GM12878 (cell line): ENCODE results near the gene DCDC2. TPM values are rescaled to one million over a fixed set of nuclear protein-coding genes. Genes with fewer than 3 reads are reported as not detected.

Source experiments
- ATAC-seq: fragments of 200-7000 bp; cut with Tn5 transposase; 3 replicates; pipeline ENCODE4 v1.9.1; 2020; ENCODE audit warnings: mild to moderate bottlenecking, moderate library complexity
- BruUV-seq: library from RNA; stranded (reverse); fragments of 400-500 nt; replicated peaks from 2 replicates; lab custom pipeline; 2021; lab: Mats Ljungman, UMichigan
- CTCF ChIA-PET: fragments of 300-600 bp; sonication (Branson Sonifier 250); formaldehyde crosslinking; extraction: SDS; loops from one replicate; lab custom pipeline; 2021; ENCODE audit warnings: inconsistent platforms; lab: Yijun Ruan, JAX
- POLR2A ChIA-PET: fragments of 350-600 bp; formaldehyde crosslinking; extraction: SDS; loops from one replicate; lab custom pipeline; 2021; ENCODE audit warnings: inconsistent platforms; lab: Charles Lee
- RAD21 ChIA-PET: fragments of 300-600 bp; sonication (Branson Sonifier 250); formaldehyde crosslinking; loops from one replicate; lab custom pipeline; 2023; ENCODE audit warnings: antibody characterized with exemption; ENCODE audit not compliant: unreplicated experiment; lab: Charles Lee
- SMC1A ChIA-PET: fragments of 300-600 bp; sonication (Branson Sonifier 250); formaldehyde crosslinking; loops from one replicate; lab custom pipeline; 2023; ENCODE audit not compliant: unreplicated experiment, uncharacterized antibody; lab: Charles Lee
- DNase-seq: peaks from one replicate; pipeline ENCODE4 v3.0.0-alpha.2; 2011; ENCODE audit warnings: low read depth, low spot score
- FAIRE-seq: peaks from 3 replicates; lab custom pipeline; 2011; peaks lifted over from hg19 to GRCh38; lab: Jason Lieb, UNC
- H2AFZ ChIP-seq: 2 replicates; pipeline ENCODE4 v1.6.0; 2011; ENCODE audit warnings: low read depth, low read length, control low read depth; ENCODE audit not compliant: control insufficient read depth
- H3K27ac ChIP-seq: 2 replicates; pipeline ENCODE4 v1.5.1; 2011; ENCODE audit warnings: control low read depth; ENCODE audit not compliant: control insufficient read depth, insufficient read depth
- H3K27me3 ChIP-seq, 2 experiments: replicated peaks in 1 of 2; 2 replicates each; pipeline versions ENCODE4 v1.6.0 to v1.6.1; 2011; ENCODE audit warnings: low read length in 1 of 2; ENCODE audit not compliant: control insufficient read depth in 2 of 2, insufficient read depth in 2 of 2
- H3K36me3 ChIP-seq, 2 experiments: 2 replicates each; pipeline ENCODE4 v1.5.1; 2011; ENCODE audit warnings: low read length in 1 of 2; ENCODE audit not compliant: control insufficient read depth in 2 of 2, insufficient read depth in 2 of 2
- H3K4me1 ChIP-seq: 2 replicates; pipeline ENCODE4 v1.6.1; 2011; ENCODE audit warnings: mild to moderate bottlenecking, low read length, moderate library complexity, mixed read lengths; ENCODE audit not compliant: control insufficient read depth, insufficient read depth
- H3K4me2 ChIP-seq: 2 replicates; pipeline ENCODE4 v1.6.0; 2011; ENCODE audit warnings: control low read depth; ENCODE audit not compliant: control insufficient read depth, insufficient read depth
- H3K4me3 ChIP-seq: fragments of 200-600 bp; sonication (generic); 2 replicates; pipeline ENCODE4 v1.5.1; 2016
- H3K79me2 ChIP-seq: 2 replicates; pipeline ENCODE4 v1.6.0; 2011; ENCODE audit warnings: low read length; ENCODE audit not compliant: control insufficient read depth, insufficient read depth
- H3K9ac ChIP-seq: 2 replicates; pipeline ENCODE4 v1.8.0; 2011; ENCODE audit warnings: low read length, control low read depth, mixed read lengths; ENCODE audit not compliant: control insufficient read depth, insufficient read depth
- H3K9me3 ChIP-seq: replicated peaks from 3 replicates; pipeline ENCODE4 v1.5.1; 2011; ENCODE audit warnings: mild to moderate bottlenecking, low read length; ENCODE audit not compliant: control insufficient read depth, insufficient read depth
- H4K20me1 ChIP-seq: 2 replicates; pipeline ENCODE4 v1.6.0; 2011; ENCODE audit not compliant: control insufficient read depth, insufficient read depth
- CEBPB ChIP-seq, 2 experiments: fragments of 150-350 bp in 1 of 2; IDR thresholded peaks; 2 replicates each; pipeline ENCODE4 v1.6.1; 2012 to 2014; ENCODE audit warnings: low read depth in 2 of 2, low read length in 2 of 2, borderline replicate concordance in 1 of 2, inconsistent platforms in 1 of 2
- GABPA ChIP-seq: IDR thresholded peaks from 2 replicates; pipeline ENCODE4 v1.6.1; 2014; ENCODE audit warnings: antibody characterized with exemption, low read depth, mild to moderate bottlenecking, inconsistent platforms
- HDAC6 ChIP-seq: fragments of 200-600 bp; sonication (generic); IDR thresholded peaks from one replicate; pipeline ENCODE4 v1.8.0; 2017; ENCODE audit warnings: antibody characterized with exemption; ENCODE audit not compliant: unreplicated experiment
- MTA2 ChIP-seq: fragments of 450-650 bp; IDR thresholded peaks from 2 replicates; pipeline ENCODE4 v1.6.1; 2016; ENCODE audit warnings: low read depth, mild to moderate bottlenecking, moderate library complexity
- NFYA ChIP-seq: IDR thresholded peaks from 2 replicates; pipeline ENCODE4 v1.6.1; 2011; ENCODE audit warnings: low read depth, mild to moderate bottlenecking, low read length, improper control_type of control experiment, borderline replicate concordance
- SREBF1 ChIP-seq: IDR thresholded peaks from 2 replicates; pipeline ENCODE4 v1.6.1; 2012; ENCODE audit warnings: mild to moderate bottlenecking, low read length
- SRF ChIP-seq, 2 experiments: IDR thresholded peaks; 2 replicates each; pipeline ENCODE4 v1.6.1; 2011; ENCODE audit warnings: low read depth in 2 of 2, low read length in 2 of 2, mild to moderate bottlenecking in 1 of 2, moderate library complexity in 1 of 2
- STAT3 ChIP-seq: IDR thresholded peaks from 2 replicates; pipeline ENCODE4 v1.6.1; 2011; ENCODE audit warnings: low read depth, low read length, improper control_type of control experiment
- WRNIP1 ChIP-seq: IDR thresholded peaks from 2 replicates; pipeline ENCODE4 v1.6.1; 2011; ENCODE audit warnings: low read depth, low read length, improper control_type of control experiment, borderline replicate concordance
- ZNF217 ChIP-seq: fragments of 450-650 bp; IDR thresholded peaks from 2 replicates; pipeline ENCODE4 v1.6.1; 2017; ENCODE audit warnings: antibody characterized with exemption, mild to moderate bottlenecking
- ZNF24 ChIP-seq: fragments of 450-650 bp; IDR thresholded peaks from 2 replicates; pipeline ENCODE4 v1.6.1; 2017; ENCODE audit warnings: antibody characterized with exemption, mild to moderate bottlenecking
- in situ Hi-C: fragments of 300-500 bp; cut with MboI; formaldehyde crosslinking; loops from 9 replicates; pipeline ENCODE4 v1.14.3; 2018; ENCODE audit warnings: mixed read lengths
- intact Hi-C: fragments of 100-400 bp; cut with micrococcal nuclease; formaldehyde crosslinking; loops from one replicate; pipeline ENCODE4 v1.14.2; 2022; ENCODE audit not compliant: unreplicated experiment
- polyA plus RNA-seq, 11 experiments: library from polyadenylated mRNA; depleted of rRNA in 4 of 11; unstranded in 6 of 11; stranded (reverse) in 5 of 11; fragments of >200 nt; fragmentation: Nextera tagmentation in 4 of 11; fragmentation: Illumina TruSeq in 1 of 11; extraction: Ambion mirVana in 4 of 11; extraction: Trizol in 1 of 11; gene quantifications; 1 replicate in 1 of 11; 2 replicates in 10 of 11; pipeline versions ENCODE4 v1.2.1 to v1.2.3, GENCODE V29; 2011 to 2016; ENCODE audit warnings: inconsistent platforms in 2 of 11, missing spikeins in 2 of 11, low read depth in 1 of 11
- total RNA-seq, 4 experiments: library from RNA; depleted of rRNA in 3 of 4; stranded (reverse); fragments of >200 nt in 3 of 4; fragmentation: Illumina TruSeq in 1 of 4; extraction: Trizol in 1 of 4; gene quantifications; 2 replicates each; pipeline versions ENCODE4 v1.2.1 to v1.2.3, GENCODE V29; 2013 to 2021
- TF ChIP-seq, protein P1 (sequence below): fragments of 450-650 bp; IDR thresholded peaks from 2 replicates; pipeline ENCODE4 v1.6.1; 2018; ENCODE audit warnings: mild to moderate bottlenecking, low read depth, moderate library complexity; ENCODE audit not compliant: partially characterized antibody
- TF ChIP-seq, protein P2 (sequence below): fragments of 450-650 bp; formaldehyde crosslinking; IDR thresholded peaks from 2 replicates; pipeline ENCODE4 v1.4.0; 2022; ENCODE audit warnings: mild to moderate bottlenecking, moderate library complexity
- TF ChIP-seq, protein P3 (sequence below): fragments of 450-650 bp; IDR thresholded peaks from 2 replicates; pipeline ENCODE4 v1.6.1; 2014; ENCODE audit warnings: mild to moderate bottlenecking
- TF ChIP-seq, protein P4 (sequence below): IDR thresholded peaks from 2 replicates; pipeline ENCODE4 v1.6.1; 2012; ENCODE audit warnings: low read length, inconsistent platforms

DCDC2 gene
- total and polyA plus RNA-seq, 10 of the 15 experiments (the other 5 are each of a cell fraction or from before 2014, with no cell fraction given) = under 0.01 to 0.03 TPM; not detected in 8

DNA sequence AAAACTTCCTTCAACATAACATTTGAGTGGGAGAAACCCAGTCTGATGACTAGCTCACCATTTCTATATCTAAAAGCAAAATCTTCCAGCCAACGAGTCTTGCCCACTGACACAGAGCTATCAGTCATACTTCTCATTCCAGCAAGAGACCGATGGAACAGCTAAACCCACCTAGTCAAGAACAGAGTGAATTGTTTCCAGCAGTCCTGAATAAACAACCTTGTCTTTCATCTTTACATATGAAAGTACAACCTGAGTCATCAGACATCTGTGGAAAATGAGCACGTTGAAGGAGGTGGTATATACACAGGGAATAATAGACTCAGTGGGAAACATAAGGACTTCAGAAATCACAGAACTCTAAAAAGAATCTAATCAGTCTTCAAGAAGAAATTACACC is 208.0 kb downstream of the DCDC2 start (continued):
- no peak for TF ChIP-seq SRF (IDR thresholded peaks at IDR 0.05; ENCODE audit: low read depth in 2 of 2, low read length in 2 of 2)
- TF ChIP-seq, protein P1, sequence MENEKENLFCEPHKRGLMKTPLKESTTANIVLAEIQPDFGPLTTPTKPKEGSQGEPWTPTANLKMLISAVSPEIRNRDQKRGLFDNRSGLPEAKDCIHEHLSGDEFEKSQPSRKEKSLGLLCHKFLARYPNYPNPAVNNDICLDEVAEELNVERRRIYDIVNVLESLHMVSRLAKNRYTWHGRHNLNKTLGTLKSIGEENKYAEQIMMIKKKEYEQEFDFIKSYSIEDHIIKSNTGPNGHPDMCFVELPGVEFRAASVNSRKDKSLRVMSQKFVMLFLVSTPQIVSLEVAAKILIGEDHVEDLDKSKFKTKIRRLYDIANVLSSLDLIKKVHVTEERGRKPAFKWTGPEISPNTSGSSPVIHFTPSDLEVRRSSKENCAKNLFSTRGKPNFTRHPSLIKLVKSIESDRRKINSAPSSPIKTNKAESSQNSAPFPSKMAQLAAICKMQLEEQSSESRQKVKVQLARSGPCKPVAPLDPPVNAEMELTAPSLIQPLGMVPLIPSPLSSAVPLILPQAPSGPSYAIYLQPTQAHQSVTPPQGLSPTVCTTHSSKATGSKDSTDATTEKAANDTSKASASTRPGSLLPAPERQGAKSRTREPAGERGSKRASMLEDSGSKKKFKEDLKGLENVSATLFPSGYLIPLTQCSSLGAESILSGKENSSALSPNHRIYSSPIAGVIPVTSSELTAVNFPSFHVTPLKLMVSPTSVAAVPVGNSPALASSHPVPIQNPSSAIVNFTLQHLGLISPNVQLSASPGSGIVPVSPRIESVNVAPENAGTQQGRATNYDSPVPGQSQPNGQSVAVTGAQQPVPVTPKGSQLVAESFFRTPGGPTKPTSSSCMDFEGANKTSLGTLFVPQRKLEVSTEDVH = no peak
- TF ChIP-seq, protein P2, sequence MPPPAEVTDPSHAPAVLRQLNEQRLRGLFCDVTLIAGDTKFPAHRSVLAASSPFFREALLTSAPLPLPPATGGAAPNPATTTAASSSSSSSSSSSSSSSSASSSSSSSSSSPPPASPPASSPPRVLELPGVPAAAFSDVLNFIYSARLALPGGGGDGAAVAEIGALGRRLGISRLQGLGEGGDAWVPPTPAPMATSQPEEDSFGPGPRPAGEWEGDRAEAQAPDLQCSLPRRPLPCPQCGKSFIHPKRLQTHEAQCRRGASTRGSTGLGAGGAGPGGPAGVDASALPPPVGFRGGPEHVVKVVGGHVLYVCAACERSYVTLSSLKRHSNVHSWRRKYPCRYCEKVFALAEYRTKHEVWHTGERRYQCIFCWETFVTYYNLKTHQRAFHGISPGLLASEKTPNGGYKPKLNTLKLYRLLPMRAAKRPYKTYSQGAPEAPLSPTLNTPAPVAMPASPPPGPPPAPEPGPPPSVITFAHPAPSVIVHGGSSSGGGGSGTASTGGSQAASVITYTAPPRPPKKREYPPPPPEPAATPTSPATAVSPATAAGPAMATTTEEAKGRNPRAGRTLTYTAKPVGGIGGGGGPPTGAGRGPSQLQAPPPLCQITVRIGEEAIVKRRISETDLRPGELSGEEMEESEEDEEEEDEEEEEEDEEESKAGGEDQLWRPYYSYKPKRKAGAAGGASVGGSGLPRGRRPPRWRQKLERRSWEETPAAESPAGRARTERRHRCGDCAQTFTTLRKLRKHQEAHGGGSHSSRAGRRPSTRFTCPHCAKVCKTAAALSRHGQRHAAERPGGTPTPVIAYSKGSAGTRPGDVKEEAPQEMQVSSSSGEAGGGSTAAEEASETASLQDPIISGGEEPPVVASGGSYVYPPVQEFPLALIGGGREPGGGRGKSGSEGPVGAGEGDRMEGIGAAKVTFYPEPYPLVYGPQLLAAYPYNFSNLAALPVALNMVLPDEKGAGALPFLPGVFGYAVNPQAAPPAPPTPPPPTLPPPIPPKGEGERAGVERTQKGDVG (CRISPR knock-in tag) = no peak
- TF ChIP-seq STAT3 = no peak

DNA sequence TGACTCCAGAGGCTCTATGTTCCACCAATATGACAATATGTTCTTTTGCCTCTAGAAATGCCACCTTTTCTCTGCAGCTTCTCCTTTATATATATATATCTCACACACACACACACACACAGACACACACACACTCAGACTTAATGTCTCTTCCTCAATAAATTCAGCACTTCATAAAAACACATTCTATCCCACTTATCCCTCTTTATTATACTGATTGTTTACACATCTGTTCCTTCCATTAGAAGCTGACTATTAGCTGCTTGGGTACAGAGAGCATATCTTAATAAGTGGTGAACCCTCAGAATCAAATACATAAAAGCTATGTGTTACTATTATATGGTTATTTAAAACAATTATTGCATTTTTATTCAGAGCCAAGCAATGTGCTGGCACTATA is 208.6 kb downstream of the DCDC2 start:
- in situ Hi-C loops (no loop called here), intact Hi-C loops (no loop called here)
- BruUV-seq = no TSS peak
- Histone ChIP-seq H3K27me3 (no peaks in the 10 kb centered on the region), H3K9me3 (no peaks in the 10 kb centered on the region), H2AFZ (no peak overlapping the region), H3K4me2 (no peak overlapping the region), H3K27ac (no peak overlapping the region), H4K20me1 (no peaks in the 10 kb centered on the region), H3K36me3 (no peaks in the 10 kb centered on the region), H3K9ac (no peak overlapping the region), H3K4me1 (no peaks in the 10 kb centered on the region), H3K4me3 (no peak overlapping the region), H3K79me2 (no peaks in the 10 kb centered on the region)
- RAD21 ChIA-PET = no interaction called here
- no peak for FAIRE-seq
- DNase-seq = no peak
- CTCF ChIA-PET = no interaction called here
- POLR2A ChIA-PET = no interaction called here
- TF ChIP-seq NFYA (no peak), ZNF217 (no peak), HDAC6 (no peak), WRNIP1 (no peak), GABPA (no peak), CEBPB (IDR thresholded peaks at IDR 0.05; ENCODE audit: borderline replicate concordance in 1 of 2, low read depth in 2 of 2, low read length in 2 of 2) (no peak), SREBF1 (no peak), MTA2 (no peak), ZNF24 (no peak)
- TF ChIP-seq, protein P3, sequence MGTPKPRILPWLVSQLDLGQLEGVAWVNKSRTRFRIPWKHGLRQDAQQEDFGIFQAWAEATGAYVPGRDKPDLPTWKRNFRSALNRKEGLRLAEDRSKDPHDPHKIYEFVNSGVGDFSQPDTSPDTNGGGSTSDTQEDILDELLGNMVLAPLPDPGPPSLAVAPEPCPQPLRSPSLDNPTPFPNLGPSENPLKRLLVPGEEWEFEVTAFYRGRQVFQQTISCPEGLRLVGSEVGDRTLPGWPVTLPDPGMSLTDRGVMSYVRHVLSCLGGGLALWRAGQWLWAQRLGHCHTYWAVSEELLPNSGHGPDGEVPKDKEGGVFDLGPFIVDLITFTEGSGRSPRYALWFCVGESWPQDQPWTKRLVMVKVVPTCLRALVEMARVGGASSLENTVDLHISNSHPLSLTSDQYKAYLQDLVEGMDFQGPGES = no peak
- TF ChIP-seq, protein P4, sequence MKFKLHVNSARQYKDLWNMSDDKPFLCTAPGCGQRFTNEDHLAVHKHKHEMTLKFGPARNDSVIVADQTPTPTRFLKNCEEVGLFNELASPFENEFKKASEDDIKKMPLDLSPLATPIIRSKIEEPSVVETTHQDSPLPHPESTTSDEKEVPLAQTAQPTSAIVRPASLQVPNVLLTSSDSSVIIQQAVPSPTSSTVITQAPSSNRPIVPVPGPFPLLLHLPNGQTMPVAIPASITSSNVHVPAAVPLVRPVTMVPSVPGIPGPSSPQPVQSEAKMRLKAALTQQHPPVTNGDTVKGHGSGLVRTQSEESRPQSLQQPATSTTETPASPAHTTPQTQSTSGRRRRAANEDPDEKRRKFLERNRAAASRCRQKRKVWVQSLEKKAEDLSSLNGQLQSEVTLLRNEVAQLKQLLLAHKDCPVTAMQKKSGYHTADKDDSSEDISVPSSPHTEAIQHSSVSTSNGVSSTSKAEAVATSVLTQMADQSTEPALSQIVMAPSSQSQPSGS = no peak
- no peak for ATAC-seq
- SMC1A ChIA-PET = no interaction called here
